Measurements from ENCODE around the gene PMP22.

The PMP22 gene

DNA sequence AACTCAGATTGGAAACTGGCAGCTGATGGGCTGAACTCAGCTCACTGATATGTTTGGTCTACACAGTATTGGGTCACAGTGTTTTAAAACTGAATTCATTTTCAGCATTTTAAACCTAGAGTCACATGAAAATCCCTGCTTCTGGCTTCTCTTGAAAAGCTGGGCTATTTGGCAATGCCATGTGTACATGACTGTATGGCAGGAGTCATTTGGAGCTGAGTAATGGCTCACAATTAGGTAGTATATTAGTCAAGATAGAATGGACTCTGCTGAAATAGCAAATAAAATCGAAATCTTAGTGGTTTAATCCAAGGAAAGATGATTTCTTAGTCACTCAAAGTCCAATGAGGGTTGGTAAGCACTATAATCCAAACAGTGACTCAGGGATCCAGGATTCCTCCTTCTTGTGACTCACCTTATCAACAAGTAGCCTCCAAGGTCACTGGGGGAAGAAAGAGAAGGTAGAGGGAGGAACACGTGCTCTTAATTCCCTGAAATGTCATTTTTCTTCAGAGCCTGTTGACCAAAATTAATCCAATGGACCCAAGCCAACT lies 13.9 kb upstream of the PMP22 start:
- peak overlapping the region in 3 of 21 experiments; percentile 17 to 85 (median 20) for H3K27ac ChIP-seq
- H3K4me3 ChIP-seq: no peak overlapping the region

DNA sequence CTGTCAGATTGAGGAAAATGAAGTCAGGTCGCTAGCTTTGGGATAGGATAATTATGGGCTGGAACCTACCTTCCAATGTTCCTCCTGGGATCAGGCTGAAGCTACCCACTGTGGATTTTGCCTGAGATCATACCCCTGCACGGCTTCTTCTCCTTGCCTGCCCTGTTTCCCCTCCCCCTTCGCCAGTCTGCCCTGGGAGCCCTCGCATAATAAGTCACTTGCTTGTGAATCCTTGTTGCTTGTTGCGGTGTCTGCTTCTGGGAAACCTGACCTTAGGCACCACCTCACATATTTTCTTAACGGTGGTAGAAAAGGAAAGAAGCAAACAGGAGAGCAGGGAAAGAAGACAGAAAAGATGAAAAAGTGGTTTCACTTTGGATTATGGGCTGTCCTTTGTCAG lies 13.3 kb upstream of the PMP22 start:
- no peak overlapping the region for H3K4me3 ChIP-seq
- H3K27ac ChIP-seq: peak overlapping the region in 6 of 21 experiments; percentile 12 to 85 (median 42)

DNA sequence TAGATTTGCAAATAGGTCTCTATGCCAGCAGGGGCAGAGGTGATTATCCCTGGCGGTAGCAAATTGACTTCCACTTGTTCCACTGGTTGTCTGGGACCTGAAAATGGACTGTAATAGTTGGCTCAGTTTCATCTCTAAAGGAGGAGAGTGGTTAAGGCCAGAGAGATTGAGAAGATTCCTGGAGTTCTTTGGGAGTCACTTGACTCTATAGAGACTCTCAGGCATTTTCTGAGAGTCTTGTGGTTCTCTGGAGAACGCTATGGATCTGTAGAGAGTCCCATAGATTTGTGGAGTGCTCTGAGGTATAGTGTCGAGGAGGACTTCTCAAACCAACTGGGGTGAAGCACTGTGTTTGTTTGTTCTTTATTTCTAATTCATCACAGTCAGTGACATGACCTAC lies 8.9 kb upstream of the PMP22 start:
- Histone ChIP-seq H3K4me3 (no peak overlapping the region), H3K27ac (peak overlapping the region in 6 of 21 experiments; percentile 29 to 74 (median 46))

DNA sequence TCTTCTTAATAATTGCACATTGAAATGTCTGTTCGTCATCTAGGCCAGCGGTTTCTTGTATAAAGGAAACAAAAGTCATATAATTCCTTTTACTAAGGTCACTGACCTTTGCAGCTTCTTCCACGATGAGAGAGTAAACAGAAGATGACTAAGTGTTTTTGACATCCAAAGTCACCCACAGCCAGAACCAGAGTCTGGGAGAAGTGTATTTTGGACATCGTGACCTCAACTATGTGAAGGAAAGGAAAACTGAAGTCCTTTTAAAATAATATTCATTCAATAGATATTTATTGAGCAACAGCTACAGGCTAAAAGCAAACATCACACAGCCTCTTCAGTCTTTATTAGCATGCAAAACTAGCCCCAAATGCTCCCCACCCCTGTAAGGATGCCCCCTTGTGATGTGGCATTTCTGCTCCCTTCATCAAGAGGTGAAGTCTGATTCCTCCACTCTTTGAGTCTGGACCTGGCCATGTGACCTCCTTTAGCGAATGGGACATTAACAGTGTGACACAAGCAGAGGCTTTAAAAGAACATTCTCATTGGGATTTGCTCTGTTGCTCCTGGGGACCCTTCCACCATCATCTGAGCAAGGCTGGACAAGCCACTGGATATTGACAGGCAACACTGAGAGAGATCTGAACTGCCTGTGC lies 8.1 kb upstream of the PMP22 start:
- no peak overlapping the region for H3K4me3 ChIP-seq
- H3K27ac ChIP-seq: peak overlapping the region in 10 of 21 experiments; percentile 29 to 78 (median 52)

DNA sequence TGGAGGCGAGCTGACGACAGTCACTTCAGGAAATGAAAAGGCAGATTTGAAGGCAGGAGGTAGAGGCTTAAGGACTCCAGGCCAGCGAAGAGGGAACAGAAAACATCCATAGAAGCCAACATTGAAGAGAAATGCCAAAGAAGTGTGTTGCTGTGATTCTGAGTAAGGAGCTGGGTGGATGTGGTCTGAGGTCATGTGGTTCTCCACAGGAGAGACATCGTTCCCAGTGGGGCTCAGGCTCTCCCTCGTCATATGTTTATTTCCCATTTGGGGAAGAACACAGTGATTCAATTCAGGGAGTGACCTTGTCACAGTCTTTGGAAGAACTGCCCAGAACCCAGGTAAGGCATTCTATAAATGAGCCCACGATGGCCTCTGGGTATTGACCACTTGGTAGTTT lies 6.6 kb upstream of the PMP22 start:
- Histone ChIP-seq H3K27ac (peak overlapping the region in 1 of 21 experiments; percentile 78), H3K4me3 (no peak overlapping the region)

DNA sequence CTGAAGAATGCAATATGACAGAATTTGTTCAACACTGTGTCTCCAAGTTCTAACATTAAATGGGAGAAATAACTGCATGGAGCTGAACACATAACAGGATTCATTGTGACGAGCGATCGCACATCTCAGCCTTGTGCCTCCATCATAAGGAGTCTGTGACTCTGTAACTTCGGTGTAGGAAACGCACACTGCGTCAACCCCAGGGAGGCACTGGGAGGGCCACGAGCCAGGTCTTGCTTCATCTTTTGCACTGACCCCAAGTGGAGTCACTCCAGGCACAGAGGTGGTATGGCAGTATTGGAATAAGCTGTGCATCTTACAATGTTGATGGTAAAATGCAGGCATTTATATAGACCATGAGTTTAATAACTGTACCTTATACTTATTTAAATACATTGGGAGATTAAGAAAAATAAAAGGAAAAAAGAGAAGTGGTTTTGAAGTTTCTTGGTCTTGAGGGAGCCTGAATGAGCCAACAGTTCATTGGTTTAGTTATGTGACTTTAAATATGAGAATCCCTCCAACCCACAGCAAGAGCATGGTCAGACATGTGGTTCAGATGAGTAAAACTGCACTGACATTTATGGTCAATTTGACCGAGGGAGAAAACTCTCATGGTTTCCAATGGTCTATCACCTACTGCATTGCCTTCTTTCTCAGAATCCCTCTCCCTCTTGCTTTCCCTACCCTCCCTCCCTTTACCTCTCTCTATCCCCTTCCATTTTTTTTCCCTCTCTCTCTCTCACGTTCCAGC lies 5.7 kb upstream of the PMP22 start:
- Histone ChIP-seq H3K27ac (peak overlapping the region in 1 of 21 experiments; percentile 78), H3K4me3 (no peak overlapping the region)

DNA sequence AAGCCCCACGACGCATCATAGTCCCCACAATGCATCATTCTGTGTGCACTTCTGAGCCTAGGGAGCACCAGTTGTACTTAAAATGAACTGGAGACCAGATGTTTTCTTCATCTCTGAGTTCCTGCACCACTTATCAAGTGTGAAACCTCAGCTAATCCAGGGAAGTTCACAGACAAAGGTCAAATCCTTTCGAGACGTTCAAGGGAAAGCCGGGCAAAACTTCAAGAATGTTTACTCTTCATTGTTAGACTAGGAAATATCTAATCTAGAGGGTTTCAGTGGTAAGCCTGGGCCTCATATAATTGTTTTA lies 4.6 kb upstream of the PMP22 start:
- Histone ChIP-seq H3K4me3 (no peak overlapping the region), H3K27ac (no peak overlapping the region)

DNA sequence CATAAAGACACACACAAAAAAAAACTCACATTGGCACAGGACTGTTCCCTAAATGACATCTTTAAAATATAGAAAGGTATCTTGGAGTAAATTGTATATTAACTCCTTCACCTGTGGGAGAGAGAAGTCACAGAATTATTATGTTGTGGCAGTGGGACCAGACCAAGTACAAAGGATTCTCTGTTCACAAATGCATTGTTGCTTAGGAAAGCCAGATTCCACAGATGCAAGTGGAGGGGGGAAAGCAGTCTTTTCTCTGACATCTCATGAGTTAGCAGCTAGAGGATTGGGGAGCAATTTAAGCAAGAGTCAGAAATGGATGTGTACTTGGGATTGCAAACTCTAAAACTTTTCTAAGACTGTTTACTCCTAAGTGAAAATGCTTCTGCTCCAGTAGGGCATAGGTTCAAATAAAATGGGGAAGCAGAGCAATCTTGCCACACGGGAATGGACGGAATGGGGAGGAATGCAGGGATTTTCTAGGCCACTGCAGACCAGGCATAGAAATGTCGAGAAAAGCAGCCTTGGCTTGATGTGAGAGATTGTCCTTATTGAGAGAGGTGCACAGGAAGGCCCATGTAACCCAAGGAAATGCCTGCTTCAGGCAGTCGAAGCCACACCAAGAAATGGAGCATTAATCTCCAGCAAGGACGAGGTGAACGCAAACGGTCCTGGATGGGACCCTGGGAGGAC lies 4.1 kb upstream of the PMP22 start:
- Histone ChIP-seq H3K27ac (no peak overlapping the region), H3K4me3 (no peak overlapping the region)

DNA sequence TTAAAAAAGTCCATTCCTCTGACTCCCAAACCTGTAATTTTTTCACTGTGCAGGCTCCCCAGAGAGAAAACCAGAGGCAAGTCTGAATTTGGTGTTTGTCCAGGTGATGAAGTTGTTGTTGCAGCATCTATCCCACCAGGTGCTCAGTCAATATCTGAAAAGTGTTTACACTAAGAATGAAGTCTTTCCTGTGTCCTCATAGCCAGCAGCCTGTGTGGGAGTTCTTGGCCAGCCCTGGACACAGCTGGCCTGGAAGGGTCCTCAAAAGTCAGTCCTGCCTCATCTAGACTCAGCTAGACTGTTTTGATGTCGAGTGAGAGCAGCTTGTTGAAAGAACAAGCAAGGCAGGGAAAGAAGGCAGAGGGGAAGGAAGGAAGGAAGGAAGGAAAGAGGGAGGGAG lies 3.3 kb upstream of the PMP22 start:
- no peak overlapping the region for H3K4me3 ChIP-seq
- no peak overlapping the region for H3K27ac ChIP-seq

DNA sequence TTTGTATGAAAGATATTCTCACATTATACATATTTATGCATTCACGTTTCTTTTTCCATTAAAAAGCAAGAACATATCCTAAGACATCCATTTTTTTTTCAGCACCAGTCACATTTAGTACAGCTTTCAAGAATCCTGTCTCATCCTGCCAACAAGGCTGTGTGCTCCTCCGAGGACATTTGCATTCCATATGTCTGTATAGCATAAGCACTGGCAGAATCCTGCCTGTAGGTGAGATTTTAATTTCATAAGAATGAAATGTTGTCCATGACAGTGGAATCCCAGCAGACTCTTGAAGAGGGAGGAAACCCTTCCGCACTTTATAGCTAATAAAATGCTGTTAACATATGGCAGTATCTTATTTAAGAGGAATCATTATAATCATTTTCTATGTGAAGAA lies 2.9 kb upstream of the PMP22 start:
- no peak overlapping the region for H3K4me3 ChIP-seq
- no peak overlapping the region for H3K27ac ChIP-seq

DNA sequence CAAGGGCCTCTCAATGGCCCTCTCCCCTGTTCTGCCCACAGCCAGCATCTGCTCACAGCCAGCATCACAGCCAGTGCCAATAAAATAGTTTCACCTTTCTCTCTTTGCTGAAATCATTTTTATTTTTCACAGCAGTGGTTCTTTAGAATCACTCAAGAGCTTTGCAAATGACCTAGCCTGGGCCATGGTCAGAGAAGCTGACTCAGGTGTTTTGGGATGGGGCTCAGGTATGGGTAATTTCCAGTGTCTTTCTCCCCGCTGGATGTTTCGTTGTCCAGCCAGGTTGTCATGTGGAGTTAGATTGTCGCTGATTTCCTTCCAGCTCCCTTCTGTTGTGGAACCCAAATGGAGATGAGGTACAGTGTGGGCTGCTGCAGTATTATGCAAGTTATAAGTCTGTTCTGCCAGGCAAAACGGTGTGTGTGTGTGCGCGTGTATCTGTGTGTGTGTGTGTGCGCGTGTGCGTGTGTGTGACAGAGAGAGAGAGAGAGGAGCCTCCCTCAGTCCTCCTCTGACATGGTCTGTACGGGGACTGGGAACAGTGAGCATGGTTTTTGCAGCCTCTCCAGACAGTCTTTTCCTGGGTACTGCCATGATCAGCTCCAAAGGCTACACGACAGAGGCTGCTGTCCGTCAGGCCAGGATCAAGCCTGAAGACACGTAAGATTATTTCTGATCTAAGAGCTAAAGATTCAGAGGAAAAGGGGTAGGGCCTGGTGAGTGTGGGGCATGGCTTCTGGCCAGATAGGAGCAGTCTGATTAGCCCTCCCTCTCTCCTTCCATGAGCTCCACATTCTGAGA lies 1.4 kb upstream of the PMP22 start:
- Histone ChIP-seq H3K27ac (no peak overlapping the region), H3K4me3 (no peak overlapping the region)

DNA sequence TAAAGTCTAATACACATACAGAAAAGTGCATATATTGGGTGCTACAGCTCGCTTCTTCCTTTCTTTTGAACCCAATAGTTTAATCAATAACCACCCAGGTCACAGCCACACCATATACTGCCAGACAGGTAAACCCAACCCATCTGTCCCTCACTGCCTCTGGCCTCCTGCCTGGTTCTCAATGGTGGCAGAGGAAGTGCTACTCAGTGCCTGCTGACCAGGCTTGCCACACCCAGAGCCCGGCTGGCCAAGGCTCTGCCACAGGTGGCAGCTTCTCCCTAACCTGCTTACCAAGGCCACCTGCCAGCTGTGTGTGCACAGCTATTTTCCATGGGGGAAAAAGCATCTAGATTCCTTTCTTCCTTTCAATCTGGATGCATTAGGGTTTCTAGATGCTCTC lies 584 bp downstream of the PMP22 start:
- Histone ChIP-seq H3K4me3 (peak overlapping the region; percentile 0 to 52 (median 23)), H3K27ac (peak overlapping the region in 9 of 21 experiments; percentile 2 to 51 (median 34))

DNA sequence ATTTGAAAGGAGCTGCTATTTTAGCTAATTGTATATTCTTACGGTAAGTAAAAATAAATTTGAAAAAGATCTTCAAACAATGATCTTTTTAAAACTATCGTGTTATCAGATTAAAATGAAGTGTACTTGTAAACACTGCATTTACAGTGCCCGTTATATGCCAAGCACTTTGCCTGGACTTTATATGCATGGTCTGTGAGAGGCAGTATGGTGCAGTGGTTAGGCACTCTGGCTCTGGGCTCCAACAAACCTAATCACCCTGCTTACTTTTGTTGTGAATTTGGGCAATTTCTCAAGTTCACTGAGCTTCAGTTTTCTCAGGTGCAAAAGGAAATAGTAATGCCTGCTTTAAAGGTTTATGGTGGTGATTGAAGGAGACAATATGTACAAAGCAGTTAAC lies 1.4 kb downstream of the PMP22 start:
- H3K4me3 ChIP-seq: peak overlapping the region in 5 of 7 experiments; percentile 37 to 52 (median 47)
- peak overlapping the region in 14 of 21 experiments; percentile 78 to 96 (median 88) for H3K27ac ChIP-seq

DNA sequence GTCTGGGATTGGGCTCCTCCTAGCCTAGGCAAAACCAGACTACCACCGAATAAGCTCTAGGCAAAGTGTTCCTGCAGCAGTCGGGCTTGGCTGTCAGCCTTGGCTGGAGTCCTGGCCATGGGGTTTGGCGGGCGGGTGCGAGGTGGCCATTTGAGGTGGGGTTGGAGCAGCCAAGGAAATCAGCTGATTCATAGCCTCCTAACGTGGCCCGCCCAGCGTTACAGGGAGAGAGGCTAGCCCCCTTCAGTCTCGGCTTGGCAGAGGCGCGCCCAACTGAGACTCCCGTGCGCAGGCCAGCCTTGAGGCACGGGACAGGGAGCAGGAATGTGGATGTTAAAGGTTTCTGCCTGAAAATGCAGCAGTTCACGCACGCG lies 1.9 kb downstream of the PMP22 start:
- Histone ChIP-seq H3K27ac (peak overlapping the region; percentile 71 to 96 (median 87)), H3K4me3 (peak overlapping the region; percentile 37 to 52 (median 47))

DNA sequence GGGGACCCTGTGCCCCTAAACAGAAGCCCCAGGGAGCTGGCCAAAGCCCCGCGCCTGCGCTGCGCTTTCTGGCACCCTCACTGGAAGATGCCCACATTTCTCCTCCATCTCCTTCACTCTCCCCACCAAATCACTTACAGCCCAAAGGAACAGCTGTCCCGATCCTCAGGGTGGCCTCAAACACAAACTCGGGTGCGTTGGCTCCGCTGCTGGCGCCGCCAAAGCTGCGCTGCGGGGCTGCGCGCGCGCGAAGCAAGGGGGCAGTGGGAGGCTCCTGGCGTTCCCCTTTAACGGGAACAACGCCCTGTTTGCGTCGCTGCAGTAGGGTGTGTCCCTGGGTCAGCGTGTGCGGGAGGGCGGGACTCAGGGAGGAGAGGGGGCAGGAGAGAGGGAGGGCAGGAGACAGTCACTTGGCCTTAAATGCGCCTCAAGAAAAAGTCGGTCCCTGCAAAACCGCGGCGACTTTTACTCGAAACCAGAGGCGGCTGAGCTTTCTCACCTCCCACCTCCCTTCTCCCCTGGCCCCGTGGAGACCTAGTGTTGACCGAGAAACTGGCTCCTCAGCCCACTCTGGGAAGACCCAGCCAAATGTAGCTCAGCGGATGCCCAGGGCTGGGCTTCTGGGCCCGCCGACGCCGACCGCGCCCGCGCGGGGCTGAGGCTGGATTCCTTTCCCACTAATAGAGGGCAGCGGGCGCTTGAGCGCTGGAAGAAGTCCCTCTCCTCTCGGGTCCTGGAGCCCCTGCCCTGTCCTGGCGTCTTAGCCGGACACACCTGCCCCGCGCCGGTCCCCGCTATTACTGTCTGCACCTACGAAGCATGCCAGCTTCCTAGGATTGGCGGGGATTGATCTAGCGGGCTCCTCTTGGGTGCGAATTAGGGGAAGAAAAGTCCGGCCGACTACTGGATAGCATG lies 2.6 kb downstream of the PMP22 start:
- peak overlapping the region; percentile 72 to 96 (median 87) for H3K27ac ChIP-seq
- H3K4me3 ChIP-seq: peak overlapping the region; percentile 37 to 52 (median 47)

DNA sequence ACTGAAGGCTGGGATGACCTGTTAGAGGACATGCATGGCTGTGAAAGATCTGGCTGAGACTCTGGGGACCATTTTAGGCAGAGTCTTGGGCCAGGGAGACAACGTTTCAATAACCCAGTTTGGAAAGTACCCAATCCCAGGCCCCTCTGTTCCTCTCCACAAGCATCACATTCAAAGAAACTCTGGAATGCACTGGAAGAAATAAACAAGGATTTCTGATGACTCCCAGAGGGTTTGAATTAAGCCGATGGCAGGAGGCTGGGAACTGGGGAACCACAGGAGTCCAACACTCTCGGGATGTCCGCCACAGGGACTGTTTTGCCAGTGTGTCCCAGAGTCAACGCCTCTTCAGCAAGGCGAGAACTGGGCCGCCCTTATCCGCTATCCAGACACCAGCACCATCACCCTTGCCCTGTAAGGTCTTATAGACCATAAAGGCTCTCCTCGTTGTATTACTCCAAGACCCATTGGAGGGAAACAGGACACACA lies 3.3 kb downstream of the PMP22 start:
- peak overlapping the region; percentile 65 to 96 (median 87) for H3K27ac ChIP-seq
- H3K4me3 ChIP-seq: peak overlapping the region; percentile 37 to 52 (median 47)

DNA sequence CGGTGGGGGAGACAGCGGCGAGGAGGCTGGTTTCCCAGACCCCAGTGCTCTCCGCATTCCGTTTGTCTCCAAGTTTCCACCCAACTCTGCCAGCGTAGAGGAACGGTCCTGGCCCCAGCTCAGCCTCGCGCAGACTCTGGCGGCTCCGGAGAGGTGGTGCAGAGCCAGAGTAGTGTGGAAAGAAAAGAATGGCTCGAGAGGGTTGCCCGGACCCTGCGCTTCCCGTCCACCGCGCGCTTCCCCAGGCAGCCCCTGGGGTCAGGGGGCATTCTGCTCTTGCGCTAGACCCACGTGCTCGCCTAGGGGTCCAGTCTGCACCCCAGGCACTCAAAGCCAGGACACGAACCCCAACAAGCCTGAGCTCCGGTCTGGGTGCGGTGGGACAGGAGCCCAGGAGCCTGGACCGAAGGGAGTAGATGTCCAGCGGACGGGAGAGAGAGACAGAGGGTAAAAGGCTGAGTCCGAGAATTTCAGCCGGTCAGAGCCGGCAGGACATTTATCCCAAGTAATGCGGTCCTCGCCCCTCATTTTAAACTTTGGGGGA lies 3.8 kb downstream of the PMP22 start:
- peak overlapping the region; percentile 65 to 96 (median 87) for H3K27ac ChIP-seq
- peak overlapping the region; percentile 37 to 52 (median 47) for H3K4me3 ChIP-seq

Measured in skin epidermis (tissue), 12 donors.